ENCODE data around the gene TTC24.
A peak's percentile ranks its signal among the peaks of the same experiment; 100 is the strongest.
"Not testable (repeated sequence)": the region's sequence is repeated elsewhere in the genome, so short reads cannot be mapped to it uniquely, and the experiment has no call there.

The TTC24 gene

GRCh38 chr1:156612666-156613065 lies 33.1 kb downstream of the TTC24 start:
- DNase-seq: no peak

- DNase-seq: no peak
Observed at GRCh38 chr1:156615946-156616345, 36.4 kb downstream of the TTC24 start.

GRCh38 chr1:156616463-156616862 lies 36.9 kb downstream of the TTC24 start:
- DNase-seq: no peak

GRCh38 chr1:156618853-156619581 lies 39.5 kb downstream of the TTC24 start, which contains the start of gene HAPLN2:
Gene HAPLN2, plus strand, starts transcription at chr1:156619415. Its CDS starts 4,076 bp downstream, at chr1:156623491.
- DNase-seq: peak; percentile 13

GRCh38 chr1:156619582-156619955 lies 40.0 kb downstream of the TTC24 start:
- DNase-seq: no peak

- DNase-seq: no peak
Observed at GRCh38 chr1:156622581-156623297, 43.2 kb downstream of the TTC24 start.

- DNase-seq: peak; percentile 34
Observed at GRCh38 chr1:156623946-156624813, 44.7 kb downstream of the TTC24 start.

- DNase-seq: no peak
Observed at GRCh38 chr1:156624814-156625435, 45.4 kb downstream of the TTC24 start.

- peak; percentile 64 for DNase-seq
Observed at GRCh38 chr1:156625436-156626078, 46.0 kb downstream of the TTC24 start.

- no peak for DNase-seq
Observed at GRCh38 chr1:156626079-156626438, 46.5 kb downstream of the TTC24 start.

- DNase-seq: peak; percentile 56
Observed at GRCh38 chr1:156627313-156627880, 47.9 kb downstream of the TTC24 start.

GRCh38 chr1:156629823-156630449 lies 50.4 kb downstream of the TTC24 start:
- DNase-seq: no peak

GRCh38 chr1:156631152-156631551 lies 51.6 kb downstream of the TTC24 start:
- DNase-seq: not testable (repeated sequence)

GRCh38 chr1:156632355-156632754 lies 52.8 kb downstream of the TTC24 start:
- DNase-seq: no peak

Data from CD4-positive, alpha-beta T cell treated with Interleukin-17A for 1 hour (primary cell).